ENCODE measurements around the gene SIVA1. TPM values are rescaled to one million over a fixed set of nuclear protein-coding genes. Genes with fewer than 3 reads are reported as not detected.
A peak's percentile ranks its signal among the peaks of the same experiment; 100 is the strongest.
"Not testable (repeated sequence)": the region's sequence is repeated elsewhere in the genome, so short reads cannot be mapped to it uniquely, and the experiment has no call there.

SIVA1 gene
- total RNA-seq, 1 donor from 2014 or later: 30.5 TPM

GRCh38 chr14:104747876-104748275, 5.1 kb upstream of the SIVA1 start:
- Mint-ChIP-seq H3K36me3 (ENCODE audit: unreplicated experiment) (no peaks in the 10 kb centered on the region), H3K27me3 (ENCODE audit: unreplicated experiment) (peaks cover 11% of the 10 kb centered on the region), H3K4me1 (ENCODE audit: low read depth, unreplicated experiment) (peaks cover 14% of the 10 kb centered on the region), H3K9me3 (ENCODE audit: unreplicated experiment) (peaks cover 3% of the 10 kb centered on the region), H3K4me3 (ENCODE audit: unreplicated experiment) (no peak overlapping the region), H3K27ac (ENCODE audit: unreplicated experiment) (no peak overlapping the region)
- no peak for DNase-seq
- TF ChIP-seq, protein P1, sequence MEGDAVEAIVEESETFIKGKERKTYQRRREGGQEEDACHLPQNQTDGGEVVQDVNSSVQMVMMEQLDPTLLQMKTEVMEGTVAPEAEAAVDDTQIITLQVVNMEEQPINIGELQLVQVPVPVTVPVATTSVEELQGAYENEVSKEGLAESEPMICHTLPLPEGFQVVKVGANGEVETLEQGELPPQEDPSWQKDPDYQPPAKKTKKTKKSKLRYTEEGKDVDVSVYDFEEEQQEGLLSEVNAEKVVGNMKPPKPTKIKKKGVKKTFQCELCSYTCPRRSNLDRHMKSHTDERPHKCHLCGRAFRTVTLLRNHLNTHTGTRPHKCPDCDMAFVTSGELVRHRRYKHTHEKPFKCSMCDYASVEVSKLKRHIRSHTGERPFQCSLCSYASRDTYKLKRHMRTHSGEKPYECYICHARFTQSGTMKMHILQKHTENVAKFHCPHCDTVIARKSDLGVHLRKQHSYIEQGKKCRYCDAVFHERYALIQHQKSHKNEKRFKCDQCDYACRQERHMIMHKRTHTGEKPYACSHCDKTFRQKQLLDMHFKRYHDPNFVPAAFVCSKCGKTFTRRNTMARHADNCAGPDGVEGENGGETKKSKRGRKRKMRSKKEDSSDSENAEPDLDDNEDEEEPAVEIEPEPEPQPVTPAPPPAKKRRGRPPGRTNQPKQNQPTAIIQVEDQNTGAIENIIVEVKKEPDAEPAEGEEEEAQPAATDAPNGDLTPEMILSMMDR (IDR thresholded peaks at IDR 0.05; ENCODE audit: partially characterized antibody, unreplicated experiment): no peak

DNA sequence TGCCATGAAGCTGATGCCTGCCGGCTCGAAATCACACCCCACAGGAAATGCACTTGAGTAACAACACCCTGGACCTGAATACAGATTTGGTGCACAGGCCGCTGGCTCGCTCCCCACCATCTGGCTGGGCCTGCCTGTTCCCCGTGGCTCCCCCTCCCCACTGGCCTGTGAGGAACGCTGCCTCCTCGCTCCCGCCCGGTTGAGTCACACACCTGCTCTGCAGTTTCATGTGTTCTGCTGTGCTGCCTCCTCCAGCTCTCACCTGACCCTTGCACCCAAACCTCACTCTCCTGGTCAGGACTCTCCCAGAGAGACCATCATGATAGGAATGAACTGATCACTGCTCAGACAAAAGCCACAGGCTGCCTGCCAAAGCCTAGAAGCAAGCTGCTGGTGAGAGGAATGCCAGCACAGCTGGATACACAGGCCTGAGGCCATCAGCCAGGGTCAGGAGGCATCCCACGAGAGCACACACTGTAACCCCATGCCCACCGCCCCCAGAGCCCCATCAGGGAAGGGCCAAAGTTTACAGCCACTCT, 3.8 kb upstream of the SIVA1 start:
- TF ChIP-seq, protein P1 (IDR thresholded peaks at IDR 0.05; ENCODE audit: partially characterized antibody, unreplicated experiment): no peak
- H3K27me3 Mint-ChIP-seq (ENCODE audit: unreplicated experiment): peaks cover 12% of the 10 kb centered on the region
- no peak for DNase-seq
- H3K27ac Mint-ChIP-seq (ENCODE audit: unreplicated experiment): peak overlapping the region; percentile 66
- no peak overlapping the region for H3K4me3 Mint-ChIP-seq (ENCODE audit: unreplicated experiment)
- peaks cover 17% of the 10 kb centered on the region for H3K4me1 Mint-ChIP-seq (ENCODE audit: low read depth, unreplicated experiment)
- peaks cover 5% of the 10 kb centered on the region for H3K9me3 Mint-ChIP-seq (ENCODE audit: unreplicated experiment)
- no peaks in the 10 kb centered on the region for H3K36me3 Mint-ChIP-seq (ENCODE audit: unreplicated experiment)

GRCh38 chr14:104750056-104750752, 2.7 kb upstream of the SIVA1 start:
- peaks cover 18% of the 10 kb centered on the region for H3K4me1 Mint-ChIP-seq (ENCODE audit: low read depth, unreplicated experiment)
- H3K9me3 Mint-ChIP-seq (ENCODE audit: unreplicated experiment): peaks cover 6% of the 10 kb centered on the region
- no peak overlapping the region for H3K27ac Mint-ChIP-seq (ENCODE audit: unreplicated experiment)
- peak overlapping the region; percentile 13 for H3K4me3 Mint-ChIP-seq (ENCODE audit: unreplicated experiment)
- H3K36me3 Mint-ChIP-seq (ENCODE audit: unreplicated experiment): no peaks in the 10 kb centered on the region
- TF ChIP-seq, protein P1 (IDR thresholded peaks at IDR 0.05; ENCODE audit: partially characterized antibody, unreplicated experiment): no peak
- peaks cover 15% of the 10 kb centered on the region for H3K27me3 Mint-ChIP-seq (ENCODE audit: unreplicated experiment)
- no peak for DNase-seq

DNA sequence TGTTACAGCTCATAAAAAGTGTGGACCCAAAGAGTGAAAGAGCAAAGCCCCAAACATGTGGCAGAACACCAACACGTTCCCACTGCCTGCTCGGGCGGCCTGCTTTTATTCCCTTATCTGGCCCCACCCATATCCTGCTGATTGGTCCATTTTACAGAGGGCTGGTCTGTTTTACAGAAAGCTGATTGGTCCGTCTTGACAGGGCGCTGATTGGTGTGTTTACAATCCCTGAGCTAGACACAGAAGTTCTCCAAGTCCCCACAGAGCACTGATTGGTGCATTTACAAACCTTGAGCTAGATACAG, 2.2 kb upstream of the SIVA1 start:
- H3K9me3 Mint-ChIP-seq (ENCODE audit: unreplicated experiment); H3K27ac Mint-ChIP-seq (ENCODE audit: unreplicated experiment); H3K36me3 Mint-ChIP-seq (ENCODE audit: unreplicated experiment); DNase-seq; H3K4me3 Mint-ChIP-seq (ENCODE audit: unreplicated experiment): not testable (repeated sequence)
- Mint-ChIP-seq H3K4me1 (ENCODE audit: low read depth, unreplicated experiment) (peaks cover 18% of the 10 kb centered on the region), H3K27me3 (ENCODE audit: unreplicated experiment) (peaks cover 15% of the 10 kb centered on the region)

DNA sequence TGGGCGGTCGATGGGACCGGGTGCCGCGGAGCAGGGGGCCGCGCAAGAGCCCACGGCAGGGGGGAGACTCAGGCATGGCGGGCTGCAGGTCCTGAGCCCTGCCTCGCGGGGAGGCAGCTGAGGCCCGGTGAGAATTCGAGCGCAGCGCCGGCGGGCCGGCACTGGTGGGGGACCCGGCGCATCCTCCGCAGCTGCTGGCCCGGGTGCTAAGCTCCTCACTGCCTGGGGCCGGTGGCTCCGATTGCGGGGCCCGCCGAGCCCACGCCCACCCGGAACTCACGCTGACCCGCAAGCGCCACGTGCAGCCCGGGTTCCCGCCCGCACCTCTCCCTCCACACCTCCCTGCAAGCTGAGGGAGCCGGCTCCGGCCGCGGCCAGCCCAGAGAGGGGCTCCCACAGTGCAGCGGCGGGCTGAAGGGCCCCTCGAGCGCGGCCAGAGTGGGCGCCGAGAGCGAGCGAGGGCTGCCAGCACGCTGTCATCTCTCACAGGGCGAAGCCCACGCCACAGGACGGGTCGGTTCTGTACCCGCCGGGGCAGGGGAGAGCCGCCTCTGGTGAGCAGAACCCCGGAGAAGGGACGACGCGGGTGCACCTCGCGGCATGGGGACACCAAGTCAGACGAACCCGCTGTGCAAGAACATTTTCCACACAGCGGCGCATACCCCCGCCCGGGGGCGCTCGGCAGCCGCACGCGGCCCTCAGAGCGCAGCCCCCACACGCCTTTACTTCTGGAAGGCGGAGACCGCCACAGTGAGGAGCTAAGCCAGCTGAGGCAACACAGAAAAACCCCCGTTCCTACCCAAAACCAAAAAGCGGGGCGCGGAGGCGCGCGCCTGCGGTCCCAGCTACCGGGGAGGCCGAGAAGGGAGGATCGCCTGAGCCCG, 1.2 kb upstream of the SIVA1 start:
- no peak overlapping the region for H3K27ac Mint-ChIP-seq (ENCODE audit: unreplicated experiment)
- H3K27me3 Mint-ChIP-seq (ENCODE audit: unreplicated experiment): peaks cover 15% of the 10 kb centered on the region
- H3K4me1 Mint-ChIP-seq (ENCODE audit: low read depth, unreplicated experiment): peaks cover 15% of the 10 kb centered on the region
- peak overlapping the region; percentile 86 for H3K4me3 Mint-ChIP-seq (ENCODE audit: unreplicated experiment)
- H3K36me3 Mint-ChIP-seq (ENCODE audit: unreplicated experiment): no peaks in the 10 kb centered on the region
- DNase-seq: no peak
- TF ChIP-seq, protein P1 (IDR thresholded peaks at IDR 0.05; ENCODE audit: partially characterized antibody, unreplicated experiment): no peak
- H3K9me3 Mint-ChIP-seq (ENCODE audit: unreplicated experiment): peaks cover 6% of the 10 kb centered on the region
